Glomerular visceral epithelial cell (primary cell): Measurements from ENCODE around the gene EFCAB8.
"Not testable (repeated sequence)": the region's sequence is repeated elsewhere in the genome, so short reads cannot be mapped to it uniquely, and the experiment has no call there.

Experiments used
- DNase-seq: peaks from one replicate; pipeline ENCODE4 v3.0.0-alpha.2; 2016; ENCODE audit errors: extremely low spot score

The EFCAB8 gene

DNA sequence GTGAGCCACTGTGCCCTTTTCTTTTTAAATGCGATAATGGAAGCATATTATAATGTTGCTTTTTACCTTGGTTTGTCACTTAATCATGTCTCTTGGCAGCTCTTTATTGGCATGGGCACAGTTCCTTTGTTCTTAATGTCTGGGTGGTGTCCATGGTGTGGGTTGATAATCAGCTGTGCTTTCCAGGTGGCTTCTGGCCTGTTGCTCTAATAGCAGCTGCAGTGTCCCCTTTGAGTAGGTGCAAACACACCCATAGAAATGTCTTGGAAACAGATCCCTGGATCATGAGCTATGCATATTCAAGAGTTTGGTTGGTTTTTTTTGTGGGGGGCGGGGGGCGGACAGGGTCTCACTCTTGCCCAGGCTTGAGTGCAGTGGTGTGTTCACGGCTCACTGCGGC, 29.9 kb downstream of the EFCAB8 start:
- DNase-seq, result no peak

GRCh38 chr20:32889281-32889680, 30.6 kb downstream of the EFCAB8 start:
- no peak for DNase-seq

DNA sequence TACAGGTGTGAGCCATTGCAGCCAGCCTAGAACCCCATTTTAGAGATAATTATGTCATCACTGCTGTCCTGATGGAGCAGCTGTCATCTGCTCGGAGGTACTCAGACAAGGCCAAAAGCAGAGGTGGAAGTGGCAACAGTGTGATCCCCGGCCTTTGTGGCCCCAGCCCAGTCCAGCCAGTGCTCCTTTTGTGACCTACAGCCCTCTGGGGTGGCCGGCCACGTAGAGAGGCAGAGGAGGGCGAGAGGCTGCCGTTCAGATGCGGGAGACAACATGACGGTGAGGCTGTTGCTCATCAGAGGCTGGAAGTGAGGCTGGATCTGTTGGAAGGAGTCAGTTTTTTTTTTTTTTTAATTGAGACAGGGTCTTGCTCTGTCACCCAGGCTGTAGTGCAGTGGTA, 32.8 kb downstream of the EFCAB8 start:
- DNase-seq, result no peak

GRCh38 chr20:32891926-32892660, 33.4 kb downstream of the EFCAB8 start:
- no peak for DNase-seq

GRCh38 chr20:32893263-32894025, 34.7 kb downstream of the EFCAB8 start:
- no peak for DNase-seq

DNA sequence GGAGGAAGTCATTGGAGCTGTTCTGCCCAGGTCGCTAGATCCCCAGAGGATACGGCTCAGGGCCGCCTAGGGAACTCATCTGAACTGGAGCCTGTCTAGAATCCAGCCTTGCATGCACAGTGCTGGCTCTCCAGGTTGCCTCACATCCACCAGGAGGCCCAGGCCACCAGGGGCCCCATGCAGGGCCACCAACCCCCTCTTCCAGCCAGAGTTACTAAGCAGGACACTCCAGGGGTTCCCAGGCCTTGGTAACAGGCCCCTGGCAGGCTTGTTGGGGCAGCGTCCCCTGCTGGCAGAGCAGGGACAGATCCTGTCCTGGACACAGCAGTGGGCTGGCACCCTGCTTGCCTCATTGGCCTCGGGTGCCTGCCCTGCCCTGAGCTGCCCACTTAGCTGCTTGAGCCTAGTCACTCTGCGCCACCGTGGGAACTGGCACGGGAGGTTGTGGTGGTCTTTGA, 35.3 kb downstream of the EFCAB8 start:
- peak; percentile 19 for DNase-seq

- DNase-seq, result no peak
Measured at GRCh38 chr20:32894711-32895355, 36.1 kb downstream of the EFCAB8 start.

DNA sequence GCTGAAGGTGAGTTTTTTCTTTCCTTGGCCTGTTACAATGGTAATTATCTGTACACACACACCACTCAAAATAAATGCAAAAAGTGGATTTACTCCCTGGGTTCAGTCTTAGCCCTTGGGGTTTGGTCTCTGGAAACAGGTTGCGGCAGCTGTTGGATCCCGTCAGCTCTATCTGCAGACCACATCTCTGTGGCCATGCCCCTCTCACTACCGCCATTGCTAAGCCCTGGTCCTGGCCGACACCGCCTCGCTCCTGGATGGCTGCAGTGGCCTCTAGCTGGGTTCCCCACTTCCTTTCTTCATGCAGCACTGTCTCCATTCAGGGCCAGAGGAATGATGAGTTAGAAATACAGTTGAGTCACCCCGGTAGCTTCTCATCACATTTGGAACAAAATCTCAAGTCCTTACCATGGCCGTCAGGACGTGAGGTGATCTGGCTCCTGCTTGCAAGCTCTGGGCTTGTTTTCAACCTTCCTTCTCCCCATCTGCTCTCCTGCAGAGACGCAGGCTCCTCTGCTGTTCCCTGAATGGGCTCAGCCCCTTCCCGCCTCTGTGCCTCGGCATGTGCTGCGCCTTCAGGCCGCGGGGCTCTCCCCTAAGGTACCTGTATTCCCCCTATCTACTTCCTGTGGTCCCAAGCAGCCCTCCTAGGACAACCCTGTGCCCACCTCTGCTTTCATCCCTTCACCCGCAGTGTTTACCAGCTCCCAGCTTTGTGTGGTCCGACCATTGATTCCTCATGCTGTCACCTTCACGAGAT, 38.0 kb downstream of the EFCAB8 start:
- no peak for DNase-seq

DNA sequence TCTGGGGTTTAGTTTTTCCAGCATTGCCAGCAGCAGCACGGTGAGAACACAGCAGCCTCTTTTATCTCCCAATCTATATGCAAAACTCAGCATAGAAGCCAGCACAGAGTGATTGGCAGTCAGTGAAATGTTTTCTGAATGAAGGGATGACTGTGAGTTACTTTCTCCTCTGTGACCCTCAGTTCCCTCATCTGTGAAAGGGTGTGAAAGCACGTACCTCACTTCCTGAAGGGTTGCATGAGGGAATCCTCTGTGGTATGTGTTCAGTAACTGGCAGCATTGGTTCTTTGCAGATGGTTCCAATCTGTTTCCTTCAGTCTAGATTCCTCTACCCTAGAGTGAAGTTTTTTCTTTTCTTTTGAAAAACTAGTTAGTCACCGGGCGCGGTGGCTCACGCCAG, 40.0 kb downstream of the EFCAB8 start:
- DNase-seq, result no peak

DNA sequence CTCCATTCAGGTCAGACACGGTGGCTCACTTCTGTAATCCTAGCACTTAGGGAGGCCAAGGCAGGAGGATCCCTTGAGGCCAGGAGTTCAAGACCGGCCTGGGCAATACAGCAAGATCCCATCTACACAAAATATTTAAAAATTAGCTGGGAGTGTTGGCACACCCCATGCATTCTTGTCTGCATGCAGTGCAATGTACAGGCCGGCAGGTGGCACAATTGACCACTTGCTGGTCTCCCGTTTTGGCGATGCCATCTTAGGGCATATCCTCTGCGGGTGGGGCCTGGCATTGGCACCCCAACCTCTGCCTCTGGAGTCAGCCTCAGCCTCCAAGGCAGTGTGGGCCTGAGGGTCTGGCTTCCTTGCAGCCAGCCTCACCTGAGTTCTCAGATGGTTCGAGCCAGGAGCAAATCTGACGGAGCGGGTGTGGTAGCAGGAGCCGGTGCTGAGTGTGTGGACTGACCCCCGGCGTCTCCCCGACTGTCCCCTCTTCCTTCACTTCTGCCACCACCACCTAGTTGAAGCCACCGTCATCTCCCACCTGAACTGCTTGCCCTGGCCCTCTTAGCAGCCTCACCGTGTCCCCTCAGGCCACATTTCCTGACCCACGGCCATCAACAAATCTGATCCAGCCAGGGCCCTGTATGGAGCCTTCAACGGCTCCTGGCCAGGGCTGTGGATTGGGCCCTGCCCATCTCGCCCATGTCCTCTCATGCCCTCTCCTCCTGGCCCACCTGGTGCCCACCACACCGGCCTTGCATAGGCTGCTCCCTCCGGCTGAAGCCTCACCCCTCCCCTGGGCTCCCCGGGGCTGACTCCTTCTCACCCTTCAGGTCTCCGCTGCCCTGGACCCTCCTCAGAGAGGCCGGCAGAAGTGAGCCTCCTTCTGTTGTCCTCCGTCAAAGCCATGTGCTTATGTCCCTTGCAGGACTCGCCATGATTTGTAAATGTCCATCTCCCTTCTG, 44.0 kb downstream of the EFCAB8 start:
- peak; percentile 58 for DNase-seq

DNA sequence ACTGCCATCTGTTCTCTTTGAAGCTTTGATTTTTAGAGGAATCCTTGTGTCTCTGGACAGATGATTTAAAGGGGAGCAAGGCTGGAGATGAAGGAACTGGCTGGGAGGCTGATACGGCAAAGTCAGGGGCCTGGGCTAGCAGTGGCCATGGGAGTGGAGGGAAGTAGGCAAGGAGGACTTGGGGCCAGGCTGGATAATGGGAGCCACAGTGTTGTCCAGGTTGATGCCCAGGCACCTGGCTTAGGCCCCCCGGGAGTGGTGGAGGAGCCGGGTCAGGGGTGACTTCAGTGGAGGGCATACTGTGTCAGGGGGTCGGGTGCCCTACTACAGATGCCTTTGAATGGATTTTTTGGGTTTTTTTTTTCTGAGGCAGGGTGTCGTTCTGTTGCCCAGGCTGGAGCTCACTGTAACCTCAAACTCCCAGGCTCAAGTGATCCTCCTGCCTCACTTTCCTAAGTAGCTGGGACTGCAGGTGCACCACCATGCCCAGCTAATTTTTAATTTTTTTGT, 45.0 kb downstream of the EFCAB8 start:
- no peak for DNase-seq

- DNase-seq, result not testable (repeated sequence)
Measured at GRCh38 chr20:32904678-32905077, 46.0 kb downstream of the EFCAB8 start.

GRCh38 chr20:32906200-32906599, 47.5 kb downstream of the EFCAB8 start:
- DNase-seq, result no peak

- no peak for DNase-seq
Measured at GRCh38 chr20:32906871-32907495, 48.3 kb downstream of the EFCAB8 start.

- DNase-seq, result no peak
Measured at GRCh38 chr20:32907886-32908285, 49.2 kb downstream of the EFCAB8 start.

- no peak for DNase-seq
Measured at GRCh38 chr20:32908334-32909292, 49.9 kb downstream of the EFCAB8 start.

DNA sequence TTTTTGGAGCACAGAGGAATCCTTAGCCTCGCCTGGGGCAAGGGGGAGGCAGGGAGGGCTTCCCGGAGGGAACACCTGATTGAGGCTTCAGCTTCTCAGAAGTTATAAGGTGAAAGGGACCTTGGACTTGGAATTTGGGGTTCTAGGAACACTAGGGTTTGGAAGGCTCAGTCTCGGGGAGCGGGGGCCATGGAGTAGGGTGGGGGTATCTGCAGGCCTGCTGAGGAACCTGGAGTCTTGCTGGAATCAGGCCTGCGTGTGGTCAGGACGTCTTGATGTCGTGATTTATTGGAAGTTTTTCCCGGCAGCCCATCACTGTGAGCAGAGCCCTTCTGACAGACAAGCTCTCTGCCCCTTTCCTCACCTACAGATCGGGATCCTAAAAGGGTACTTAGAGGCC, 50.7 kb downstream of the EFCAB8 start:
- no peak for DNase-seq

DNA sequence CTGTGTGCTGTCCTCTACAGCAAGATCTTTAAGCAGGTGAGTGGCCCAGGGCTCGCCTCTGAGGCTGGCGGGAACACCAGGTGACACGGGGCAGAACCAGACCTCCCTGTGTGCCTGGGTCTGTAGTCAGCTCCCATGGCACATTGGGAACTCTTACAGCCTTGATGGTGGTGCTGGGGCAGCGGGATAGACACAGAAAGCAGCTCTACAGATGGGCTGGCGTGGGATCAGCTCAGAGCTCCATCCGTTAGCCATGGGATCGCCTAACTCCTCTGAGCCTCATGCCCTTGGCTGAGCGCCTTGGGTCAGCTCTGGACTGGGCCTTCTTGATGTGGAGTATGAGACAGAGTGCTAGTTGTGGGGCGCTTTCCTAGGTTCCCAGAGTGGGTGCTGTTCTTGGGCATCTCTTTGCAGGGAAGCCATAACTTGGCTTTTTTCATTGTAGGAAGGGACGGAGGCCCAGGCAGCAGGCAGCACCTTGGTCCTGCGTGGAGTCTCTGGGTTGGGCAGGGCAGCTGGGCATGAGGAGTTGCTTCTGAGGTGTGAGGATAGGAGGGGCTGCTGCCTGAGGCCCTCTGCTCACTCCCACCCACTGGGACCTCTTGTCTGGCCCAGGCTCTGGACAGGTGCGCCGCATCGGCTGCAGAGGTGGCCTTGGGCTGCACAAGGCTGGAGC, 51.3 kb downstream of the EFCAB8 start:
- no peak for DNase-seq
